ENCODE measurements around the gene GRK5.

- no peak for TF ChIP-seq POLR2A (IDR thresholded peaks at IDR 0.05)
- TF ChIP-seq, protein P1, sequence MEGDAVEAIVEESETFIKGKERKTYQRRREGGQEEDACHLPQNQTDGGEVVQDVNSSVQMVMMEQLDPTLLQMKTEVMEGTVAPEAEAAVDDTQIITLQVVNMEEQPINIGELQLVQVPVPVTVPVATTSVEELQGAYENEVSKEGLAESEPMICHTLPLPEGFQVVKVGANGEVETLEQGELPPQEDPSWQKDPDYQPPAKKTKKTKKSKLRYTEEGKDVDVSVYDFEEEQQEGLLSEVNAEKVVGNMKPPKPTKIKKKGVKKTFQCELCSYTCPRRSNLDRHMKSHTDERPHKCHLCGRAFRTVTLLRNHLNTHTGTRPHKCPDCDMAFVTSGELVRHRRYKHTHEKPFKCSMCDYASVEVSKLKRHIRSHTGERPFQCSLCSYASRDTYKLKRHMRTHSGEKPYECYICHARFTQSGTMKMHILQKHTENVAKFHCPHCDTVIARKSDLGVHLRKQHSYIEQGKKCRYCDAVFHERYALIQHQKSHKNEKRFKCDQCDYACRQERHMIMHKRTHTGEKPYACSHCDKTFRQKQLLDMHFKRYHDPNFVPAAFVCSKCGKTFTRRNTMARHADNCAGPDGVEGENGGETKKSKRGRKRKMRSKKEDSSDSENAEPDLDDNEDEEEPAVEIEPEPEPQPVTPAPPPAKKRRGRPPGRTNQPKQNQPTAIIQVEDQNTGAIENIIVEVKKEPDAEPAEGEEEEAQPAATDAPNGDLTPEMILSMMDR (IDR thresholded peaks at IDR 0.05) = no peak
These were observed 29.5 kb upstream of the GRK5 start for GRCh38 chr10:119177708-119178371.

Data from right lobe of liver (tissue), 4 donors.